GM12878 (cell line): Measurements from ENCODE around the gene CEP68. TPM values are rescaled to one million over a fixed set of nuclear protein-coding genes. Genes with fewer than 3 reads are reported as not detected.

Experiments
- ATAC-seq: fragments of 200-7000 bp; cut with Tn5 transposase; 3 replicates; pipeline ENCODE4 v1.9.1; 2020; ENCODE audit warnings: mild to moderate bottlenecking, moderate library complexity
- BruUV-seq: library from RNA; stranded (reverse); fragments of 400-500 nt; replicated peaks from 2 replicates; lab custom pipeline; 2021; lab: Mats Ljungman, UMichigan
- CTCF ChIA-PET: fragments of 300-600 bp; sonication (Branson Sonifier 250); formaldehyde crosslinking; extraction: SDS; loops from one replicate; lab custom pipeline; 2021; ENCODE audit warnings: inconsistent platforms; lab: Yijun Ruan, JAX
- POLR2A ChIA-PET: fragments of 350-600 bp; formaldehyde crosslinking; extraction: SDS; loops from one replicate; lab custom pipeline; 2021; ENCODE audit warnings: inconsistent platforms; lab: Charles Lee
- RAD21 ChIA-PET: fragments of 300-600 bp; sonication (Branson Sonifier 250); formaldehyde crosslinking; loops from one replicate; lab custom pipeline; 2023; ENCODE audit warnings: antibody characterized with exemption; ENCODE audit not compliant: unreplicated experiment; lab: Charles Lee
- SMC1A ChIA-PET: fragments of 300-600 bp; sonication (Branson Sonifier 250); formaldehyde crosslinking; loops from one replicate; lab custom pipeline; 2023; ENCODE audit not compliant: unreplicated experiment, uncharacterized antibody; lab: Charles Lee
- DNase-seq: peaks from one replicate; pipeline ENCODE4 v3.0.0-alpha.2; 2011; ENCODE audit warnings: low read depth, low spot score
- FAIRE-seq: peaks from 3 replicates; lab custom pipeline; 2011; peaks lifted over from hg19 to GRCh38; lab: Jason Lieb, UNC
- H2AFZ ChIP-seq: 2 replicates; pipeline ENCODE4 v1.6.0; 2011; ENCODE audit warnings: low read depth, low read length, control low read depth; ENCODE audit not compliant: control insufficient read depth
- H3K27ac ChIP-seq: 2 replicates; pipeline ENCODE4 v1.5.1; 2011; ENCODE audit warnings: control low read depth; ENCODE audit not compliant: control insufficient read depth, insufficient read depth
- H3K27me3 ChIP-seq, 2 experiments: replicated peaks in 1 of 2; 2 replicates each; pipeline versions ENCODE4 v1.6.0 to v1.6.1; 2011; ENCODE audit warnings: low read length in 1 of 2; ENCODE audit not compliant: control insufficient read depth in 2 of 2, insufficient read depth in 2 of 2
- H3K36me3 ChIP-seq, 2 experiments: 2 replicates each; pipeline ENCODE4 v1.5.1; 2011; ENCODE audit warnings: low read length in 1 of 2; ENCODE audit not compliant: control insufficient read depth in 2 of 2, insufficient read depth in 2 of 2
- H3K4me1 ChIP-seq: 2 replicates; pipeline ENCODE4 v1.6.1; 2011; ENCODE audit warnings: mild to moderate bottlenecking, low read length, moderate library complexity, mixed read lengths; ENCODE audit not compliant: control insufficient read depth, insufficient read depth
- H3K4me2 ChIP-seq: 2 replicates; pipeline ENCODE4 v1.6.0; 2011; ENCODE audit warnings: control low read depth; ENCODE audit not compliant: control insufficient read depth, insufficient read depth
- H3K4me3 ChIP-seq: fragments of 200-600 bp; sonication (generic); 2 replicates; pipeline ENCODE4 v1.5.1; 2016
- H3K79me2 ChIP-seq: 2 replicates; pipeline ENCODE4 v1.6.0; 2011; ENCODE audit warnings: low read length; ENCODE audit not compliant: control insufficient read depth, insufficient read depth
- H3K9ac ChIP-seq: 2 replicates; pipeline ENCODE4 v1.8.0; 2011; ENCODE audit warnings: low read length, control low read depth, mixed read lengths; ENCODE audit not compliant: control insufficient read depth, insufficient read depth
- H3K9me3 ChIP-seq: replicated peaks from 3 replicates; pipeline ENCODE4 v1.5.1; 2011; ENCODE audit warnings: mild to moderate bottlenecking, low read length; ENCODE audit not compliant: control insufficient read depth, insufficient read depth
- H4K20me1 ChIP-seq: 2 replicates; pipeline ENCODE4 v1.6.0; 2011; ENCODE audit not compliant: control insufficient read depth, insufficient read depth
- BMI1 ChIP-seq: fragments of 450-650 bp; IDR thresholded peaks from 2 replicates; pipeline ENCODE4 v1.6.1; 2016; ENCODE audit warnings: mild to moderate bottlenecking, moderate library complexity, borderline replicate concordance
- CHD2 ChIP-seq: IDR thresholded peaks from 2 replicates; pipeline ENCODE4 v1.6.1; 2011; ENCODE audit warnings: low read depth, low read length, improper control_type of control experiment, borderline replicate concordance
- JUNB ChIP-seq: IDR thresholded peaks from 2 replicates; pipeline ENCODE4 v1.6.1; 2016; ENCODE audit warnings: antibody characterized with exemption, mild to moderate bottlenecking
- MTA2 ChIP-seq: fragments of 450-650 bp; IDR thresholded peaks from 2 replicates; pipeline ENCODE4 v1.6.1; 2016; ENCODE audit warnings: low read depth, mild to moderate bottlenecking, moderate library complexity
- PAX5 ChIP-seq: IDR thresholded peaks from 2 replicates; pipeline ENCODE4 v1.6.1; 2011; ENCODE audit warnings: low read depth, low read length, borderline replicate concordance
- PKNOX1 ChIP-seq: fragments of 450-650 bp; IDR thresholded peaks from 2 replicates; pipeline ENCODE4 v1.6.1; 2016; ENCODE audit warnings: mild to moderate bottlenecking
- PML ChIP-seq: IDR thresholded peaks from 2 replicates; pipeline ENCODE4 v1.6.1; 2012; ENCODE audit warnings: low read length, inconsistent platforms
- POLR2AphosphoS2 ChIP-seq: IDR thresholded peaks from 2 replicates; pipeline ENCODE4 v1.6.1; 2011; ENCODE audit warnings: low read depth, mild to moderate bottlenecking, low read length, improper control_type of control experiment, moderate library complexity
- WGBS: methylation state at CpG from one replicate; pipeline ENCODE4 v1.1.6; 2016; ENCODE audit warnings: low lambda C conversion rate; ENCODE audit not compliant: insufficient replicate concordance, insufficient coverage; ENCODE audit errors: missing lambda C conversion rate; 5-methylcytosine and 5-hydroxymethylcytosine counted together
- in situ Hi-C: fragments of 300-500 bp; cut with MboI; formaldehyde crosslinking; loops from 9 replicates; pipeline ENCODE4 v1.14.3; 2018; ENCODE audit warnings: mixed read lengths
- intact Hi-C: fragments of 100-400 bp; cut with micrococcal nuclease; formaldehyde crosslinking; loops from one replicate; pipeline ENCODE4 v1.14.2; 2022; ENCODE audit not compliant: unreplicated experiment
- polyA plus RNA-seq, 11 experiments: library from polyadenylated mRNA; depleted of rRNA in 4 of 11; unstranded in 6 of 11; stranded (reverse) in 5 of 11; fragments of >200 nt; fragmentation: Nextera tagmentation in 4 of 11; fragmentation: Illumina TruSeq in 1 of 11; extraction: Ambion mirVana in 4 of 11; extraction: Trizol in 1 of 11; gene quantifications; 1 replicate in 1 of 11; 2 replicates in 10 of 11; pipeline versions ENCODE4 v1.2.1 to v1.2.3, GENCODE V29; 2011 to 2016; ENCODE audit warnings: inconsistent platforms in 2 of 11, missing spikeins in 2 of 11, low read depth in 1 of 11
- total RNA-seq, 4 experiments: library from RNA; depleted of rRNA in 3 of 4; stranded (reverse); fragments of >200 nt in 3 of 4; fragmentation: Illumina TruSeq in 1 of 4; extraction: Trizol in 1 of 4; gene quantifications; 2 replicates each; pipeline versions ENCODE4 v1.2.1 to v1.2.3, GENCODE V29; 2013 to 2021

Gene CEP68
- total and polyA plus RNA-seq, 10 of the 15 experiments (the other 5 are each of a cell fraction or from before 2014, with no cell fraction given) = 1.1 to 11.1 (median 7.4) TPM

GRCh38 chr2:65113229-65113628 lies 57.0 kb downstream of the CEP68 start:
- Histone ChIP-seq H2AFZ (no peak overlapping the region), H3K9ac (no peak overlapping the region), H3K9me3 (no peaks in the 10 kb centered on the region; the same call in 2 of the 3 replicates), H3K4me1 (no peaks in the 10 kb centered on the region), H3K36me3 (peaks cover 0 to 7% of the 10 kb centered on the region in 2 experiments; a peak in 1 of 4 replicates), H4K20me1 (peaks cover 4% of the 10 kb centered on the region), H3K4me3 (no peak overlapping the region), H3K79me2 (peaks cover 88% of the 10 kb centered on the region), H3K4me2 (no peak overlapping the region), H3K27me3 (no peaks in the 10 kb centered on the region), H3K27ac (no peak overlapping the region)
- intact Hi-C loops = no loop called here
- ChIA-PET RAD21 (no interaction called here), SMC1A (interaction anchor here (1.6 kb wide), 1 partner anchor 16 kb away, joined by 5 read pairs; the partner anchor contains the start of gene RAB1A), POLR2A (interaction anchor here (0.9 to 4.7 kb wide), 5 partner anchors 9 to 45 kb away, joined by 3 to 18 read pairs (median 3); partner anchors contain the start of gene RAB1A), CTCF (interaction anchor here (1.0 to 1.4 kb wide), 4 partner anchors 10 to 41 kb away, joined by 3 to 5 read pairs (median 4); no protein-coding TSS in a partner anchor)
- 99% methylated on average over 4 of the region's 4 CpGs for WGBS
- TF ChIP-seq BMI1 (no peak), CHD2 (no peak), MTA2 (no peak)
- FAIRE-seq (no peak), DNase-seq (no peak), ATAC-seq (no peak)
- in situ Hi-C loops = no loop called here
- BruUV-seq = no TSS peak

DNA sequence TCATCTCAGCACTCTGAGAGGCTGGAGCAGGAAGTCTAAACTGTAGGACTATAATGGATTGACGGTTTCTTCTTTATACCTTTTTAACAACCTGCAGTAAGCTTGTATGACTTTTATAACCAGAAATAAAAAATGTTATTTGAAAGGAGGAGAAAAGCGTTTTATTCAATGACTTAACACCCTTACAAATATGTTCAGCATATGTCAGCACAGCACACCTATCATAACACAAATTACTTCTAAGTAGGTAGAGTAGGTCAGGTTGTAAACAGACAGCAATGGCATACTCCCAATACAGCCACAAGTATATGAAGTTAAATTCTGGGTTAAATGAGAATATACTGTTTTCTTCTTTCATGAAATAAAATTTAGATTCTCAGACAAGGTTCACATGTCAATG lies 57.6 kb downstream of the CEP68 start:
- Histone ChIP-seq H3K36me3 (peaks cover 0 to 7% of the 10 kb centered on the region in 2 experiments; a peak in 1 of 4 replicates), H3K27me3 (no peaks in the 10 kb centered on the region)
- SMC1A ChIA-PET = interaction anchor here (0.6 to 1.6 kb wide), 2 partner anchors 16 to 56 kb away, joined by 3 to 5 read pairs; partner anchors contain the start of gene RAB1A
- TF ChIP-seq JUNB (no peak), PKNOX1 (no peak), PML (no peak), PAX5 (no peak), POLR2AphosphoS2 (no peak)
- TF ChIP-seq, all 136 proteins: peak for 0
- H3K4me1 ChIP-seq = no peaks in the 10 kb centered on the region
- H3K4me3 ChIP-seq = no peak overlapping the region
- POLR2A ChIA-PET = interaction anchor here (0.9 to 4.7 kb wide), 5 partner anchors 9 to 45 kb away, joined by 3 to 18 read pairs (median 3); partner anchors contain the start of gene RAB1A
- no TSS peak for BruUV-seq
- H2AFZ ChIP-seq = no peak overlapping the region
- intact Hi-C loops = no loop called here
- ATAC-seq (0 out of 3 replicates have a peak, but pooled peaks have one; percentile 30), DNase-seq (no peak), FAIRE-seq (no peak)
- H3K9ac ChIP-seq = no peak overlapping the region
- no peaks in the 10 kb centered on the region; the same call in 2 of the 3 replicates for H3K9me3 ChIP-seq
- 78% methylated on average over 2 of the region's 2 CpGs for WGBS
- CTCF ChIA-PET = interaction anchor here (0.6 to 1.9 kb wide), 6 partner anchors 9 to 656 kb away, joined by 3 to 5 read pairs (median 4); partner anchors contain the start of gene RAB1A
- no peak overlapping the region for H3K4me2 ChIP-seq
- RAD21 ChIA-PET = no interaction called here
- H3K27ac ChIP-seq = no peak overlapping the region
- in situ Hi-C loops = no loop called here
- peaks cover 89% of the 10 kb centered on the region for H3K79me2 ChIP-seq
- peaks cover 4% of the 10 kb centered on the region for H4K20me1 ChIP-seq
